ENCODE measurements around the gene SPRTN.

Gene SPRTN

GRCh38 chr1:231338270-231339128 lies at the start of gene SPRTN:
Gene SPRTN (plus strand): TSS chr1:231338293. CDS start chr1:231338384, 91 bp downstream.
- peak; percentile 68 for DNase-seq

DNA sequence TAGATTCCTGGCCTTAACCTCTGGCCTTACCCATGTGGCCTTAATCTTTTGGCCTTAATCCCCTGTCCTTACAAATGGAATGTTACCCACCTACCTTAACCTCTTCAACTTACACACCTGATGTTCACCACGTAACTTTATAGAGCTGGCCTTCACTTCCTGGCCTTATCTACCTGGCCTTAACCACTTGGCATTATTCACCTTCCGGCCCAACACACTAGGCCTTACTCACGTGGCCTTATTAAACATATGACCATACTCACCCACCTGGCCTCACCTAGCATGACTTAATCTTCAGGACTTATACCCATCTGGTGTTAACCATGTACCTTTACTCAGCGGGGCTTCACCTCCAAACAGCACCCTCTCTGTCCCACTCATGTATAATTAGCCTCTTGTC lies 42.2 kb upstream of the SPRTN start:
- no peak for DNase-seq

DNA sequence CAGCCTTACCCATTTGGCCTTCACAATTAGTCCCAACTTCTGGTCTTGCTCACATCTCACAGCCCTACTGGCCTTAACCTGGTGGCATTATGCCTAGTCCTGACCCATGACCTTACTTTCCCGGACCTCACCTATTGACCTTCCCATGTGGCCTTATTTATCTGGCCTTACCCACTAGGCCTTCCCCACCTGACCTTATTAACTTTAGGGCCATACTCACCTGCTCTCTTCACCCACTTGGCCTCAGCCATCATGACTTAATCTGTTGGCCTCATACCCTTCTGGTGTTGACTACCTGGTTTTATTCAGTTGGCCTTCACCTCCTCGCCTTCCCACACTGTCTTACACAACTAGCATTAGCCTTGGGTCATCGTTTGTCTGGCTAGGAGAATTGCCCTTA lies 36.1 kb upstream of the SPRTN start:
- DNase-seq: no peak

DNA sequence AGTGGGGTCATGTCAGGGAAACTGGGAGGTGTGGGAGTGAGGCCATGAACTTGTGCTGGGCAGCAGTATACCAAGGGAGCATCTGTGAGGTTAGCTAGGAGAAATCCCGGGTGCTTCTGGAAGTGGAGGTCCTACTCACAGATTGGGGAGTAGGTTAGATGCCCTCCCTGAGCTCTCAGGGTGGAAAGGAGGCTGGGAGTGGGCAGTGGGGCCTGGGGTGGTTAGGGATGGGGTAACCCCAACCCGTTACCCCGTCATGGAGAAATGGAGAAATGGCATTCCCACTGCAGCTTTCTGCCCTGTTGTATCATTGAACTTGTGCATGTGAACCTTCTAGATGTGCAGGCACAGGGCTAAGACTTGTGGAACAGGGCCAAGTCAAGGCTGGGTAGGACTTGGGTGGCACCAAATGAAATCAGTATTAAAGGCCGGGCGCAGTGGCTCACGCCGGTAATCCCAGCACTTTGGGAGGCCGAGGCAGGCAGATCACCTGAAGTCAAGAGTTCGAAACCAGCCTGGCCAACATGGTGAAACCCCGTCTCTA lies 27.6 kb upstream of the SPRTN start:
- no peak for DNase-seq

DNA sequence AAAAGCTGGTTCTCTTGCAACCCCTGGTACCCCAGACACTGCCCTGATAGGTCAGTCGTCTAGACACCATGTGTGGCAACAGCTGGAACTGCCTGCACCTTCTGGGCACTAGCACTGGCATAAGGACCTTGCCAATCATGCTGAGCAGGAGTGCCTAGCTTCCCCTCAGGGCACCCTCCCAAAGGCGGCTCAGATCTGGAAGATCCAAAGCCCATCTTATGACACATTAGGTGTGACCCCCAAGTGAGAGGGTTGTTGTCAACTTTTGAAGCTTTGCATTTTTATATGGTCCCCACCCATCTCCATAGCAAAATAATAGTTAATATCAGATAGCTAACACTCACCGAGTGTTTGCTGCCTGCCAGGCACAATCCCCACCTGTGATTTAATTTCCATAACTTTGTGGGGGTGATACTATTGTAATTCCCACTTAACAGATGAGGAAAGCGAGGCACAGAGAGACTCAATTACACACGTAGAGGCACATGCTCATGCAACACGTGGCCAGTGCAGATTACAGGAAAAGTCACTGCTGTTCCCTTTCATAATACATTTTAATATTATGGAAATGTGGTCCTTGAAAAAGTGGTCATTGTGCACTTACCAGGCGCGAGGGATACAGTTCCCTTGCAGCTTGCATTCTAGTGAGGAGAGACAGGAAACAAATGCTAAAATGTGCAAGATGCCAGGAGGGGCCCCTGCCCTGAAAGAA lies 26.2 kb upstream of the SPRTN start:
- no peak for DNase-seq

- DNase-seq: no peak
These were observed 25.7 kb upstream of the SPRTN start for GRCh38 chr1:231312432-231312788.

DNA sequence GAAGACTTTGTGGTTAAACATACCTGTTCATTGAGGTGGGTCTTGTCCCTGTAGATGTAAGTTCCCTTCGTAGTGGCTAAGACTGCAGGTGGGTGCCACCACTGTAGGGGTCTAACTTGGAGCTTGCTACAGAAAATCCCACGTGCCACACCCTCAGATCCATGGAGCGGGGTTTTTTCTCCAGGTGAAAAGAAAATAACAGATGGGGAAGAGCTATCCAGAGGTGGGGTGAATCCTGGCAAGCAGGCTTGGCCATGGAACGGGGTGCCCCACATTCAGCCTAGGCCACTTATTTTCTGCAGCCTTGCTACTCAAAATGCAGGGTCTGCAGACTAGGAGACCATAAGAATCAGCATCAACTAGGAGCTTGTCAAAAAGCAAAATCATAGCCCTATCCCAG lies 24.4 kb upstream of the SPRTN start:
- DNase-seq: no peak

GRCh38 chr1:231315887-231316286 lies 22.2 kb upstream of the SPRTN start:
- DNase-seq: peak; percentile 37

GRCh38 chr1:231317306-231318014 lies 20.6 kb upstream of the SPRTN start:
- no peak for DNase-seq

DNA sequence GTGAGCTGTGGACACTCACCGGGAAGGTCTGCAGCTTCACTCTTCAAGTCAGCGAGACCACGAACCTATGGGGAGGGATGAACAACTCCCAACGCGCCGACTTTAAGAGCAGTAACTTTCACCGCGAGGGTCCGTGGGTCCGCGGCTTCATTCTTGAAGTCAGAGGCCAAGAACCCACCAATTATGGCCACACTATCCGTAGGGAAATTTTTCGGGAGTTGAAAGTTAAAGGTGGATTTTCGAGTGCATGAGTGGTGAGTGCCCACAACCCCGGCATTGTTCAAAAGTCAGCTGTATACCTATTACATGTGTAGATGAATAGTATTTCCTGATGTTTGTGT lies 20.1 kb upstream of the SPRTN start:
- DNase-seq: no peak

GRCh38 chr1:231318568-231318967 lies 19.5 kb upstream of the SPRTN start:
- DNase-seq: no peak

- no peak for DNase-seq
These were observed 19.0 kb upstream of the SPRTN start for GRCh38 chr1:231319080-231319479.

DNA sequence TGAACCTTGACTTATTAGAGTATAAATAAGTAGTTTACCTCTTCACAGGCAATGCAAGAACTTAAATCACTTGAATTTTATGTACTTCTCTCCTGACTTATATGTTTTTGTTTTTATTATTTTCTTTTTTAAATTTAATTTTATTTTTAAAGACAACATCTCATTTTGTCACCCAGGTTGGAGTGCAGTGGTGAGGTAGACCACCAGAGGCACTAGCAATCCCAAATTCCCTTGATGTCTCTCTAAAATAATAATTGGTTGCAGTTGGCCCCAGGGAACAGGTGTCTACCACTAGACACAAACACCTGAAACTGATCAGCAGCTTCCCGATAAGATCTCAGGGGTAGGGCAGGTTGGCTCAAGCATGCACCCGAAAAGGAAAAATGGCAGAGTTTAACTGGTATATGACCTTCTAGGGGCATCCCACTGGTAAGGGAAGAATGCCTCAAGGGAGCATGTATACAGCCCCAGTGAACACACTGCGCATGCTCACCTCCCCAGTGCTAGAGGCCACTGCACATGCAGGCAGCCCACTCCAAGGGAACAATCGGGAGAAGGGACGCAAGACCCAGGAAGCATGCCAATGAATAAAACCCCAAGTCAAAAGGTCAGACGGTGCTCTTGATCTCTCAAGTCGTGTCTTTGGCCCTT lies 15.1 kb upstream of the SPRTN start:
- peak; percentile 5 for DNase-seq

DNA sequence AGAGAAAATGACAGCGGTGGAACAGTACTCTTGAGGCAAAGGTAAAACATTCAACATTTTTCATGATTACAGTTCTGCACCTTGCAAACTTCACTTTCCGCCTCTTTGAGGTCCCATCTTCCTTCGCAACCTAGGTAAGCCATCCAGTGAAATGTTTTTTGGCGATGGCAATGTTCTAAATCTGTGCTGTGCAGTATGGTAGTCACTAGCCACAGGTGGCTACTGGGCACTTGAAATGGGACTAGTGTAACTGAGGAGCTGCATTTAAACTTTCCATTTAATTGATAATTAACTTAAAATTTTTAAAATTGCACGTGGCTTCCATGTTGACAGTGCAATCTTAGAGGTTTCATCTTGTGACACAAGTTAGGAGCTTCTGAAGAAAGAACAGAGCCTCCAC lies 13.4 kb upstream of the SPRTN start:
- no peak for DNase-seq

DNA sequence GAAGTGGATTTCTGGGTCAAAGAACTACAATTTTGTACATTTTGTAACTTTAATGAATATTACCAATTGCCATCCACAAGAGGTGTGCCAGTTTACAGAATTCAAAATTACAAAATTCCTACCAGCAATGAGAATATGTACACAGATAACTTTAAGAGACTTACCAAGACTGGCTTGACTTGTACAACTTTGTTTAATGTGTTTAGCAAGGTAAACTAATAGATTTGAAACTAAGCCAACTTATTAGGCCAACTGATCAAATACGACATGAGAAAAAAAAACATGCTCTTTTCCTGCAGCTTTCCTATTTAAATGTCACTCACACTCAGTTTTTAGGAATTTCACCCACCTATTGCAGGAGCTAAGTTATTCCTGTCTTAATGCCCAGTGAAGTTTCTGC lies 11.8 kb upstream of the SPRTN start:
- no peak for DNase-seq

GRCh38 chr1:231327617-231328016 lies 10.5 kb upstream of the SPRTN start:
- DNase-seq: no peak

- DNase-seq: no peak
These were observed 8.6 kb upstream of the SPRTN start for GRCh38 chr1:231329483-231329882.

- DNase-seq: no peak
These were observed 5.3 kb upstream of the SPRTN start for GRCh38 chr1:231332761-231333160.

DNA sequence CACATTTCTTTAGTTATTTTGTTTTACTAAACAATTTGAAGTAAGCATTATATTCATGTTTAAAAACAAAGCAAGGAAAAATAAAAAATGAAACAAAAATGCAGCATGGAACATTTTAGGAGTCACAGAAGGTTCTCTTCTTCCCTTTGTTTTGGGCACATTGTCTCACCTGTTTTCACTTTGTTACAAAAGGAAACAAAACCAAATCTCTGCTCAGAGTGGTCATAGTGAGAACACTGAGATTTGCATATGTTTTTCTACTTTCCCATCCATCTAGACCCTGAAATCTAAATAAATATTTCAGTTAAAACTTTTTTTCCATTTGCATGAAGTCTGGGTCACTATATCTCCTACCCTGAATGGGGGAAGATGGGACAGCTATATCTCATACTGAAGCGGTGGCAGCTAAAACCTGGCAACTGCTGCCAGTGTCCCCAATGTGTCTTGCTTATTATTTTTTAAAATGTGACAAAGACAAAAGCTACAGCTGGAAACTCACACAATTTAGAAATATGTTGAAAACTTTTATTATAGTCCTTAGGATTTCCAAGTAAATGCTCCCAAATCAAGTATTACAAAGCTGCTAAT lies 3.9 kb upstream of the SPRTN start:
- no peak for DNase-seq

DNA sequence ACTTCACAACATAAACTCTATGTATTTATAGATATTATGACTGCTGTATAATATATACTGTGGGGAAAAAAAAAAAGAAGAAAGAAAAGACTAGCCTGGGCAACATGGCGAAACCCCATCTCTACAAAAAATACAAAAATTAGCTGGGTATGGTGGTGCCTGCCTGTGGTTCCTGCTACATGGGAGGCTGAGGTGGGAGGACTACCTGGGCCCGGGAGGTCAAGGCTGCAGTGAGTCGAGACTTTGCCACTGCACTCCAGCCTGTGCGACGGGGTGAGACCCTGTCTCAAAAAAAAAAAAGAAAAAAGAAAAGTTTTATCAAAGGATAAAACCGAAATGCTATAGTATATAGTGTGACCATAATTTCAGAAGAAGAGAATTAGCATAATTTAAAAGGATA lies 3.1 kb upstream of the SPRTN start:
- DNase-seq: no peak

GRCh38 chr1:231335663-231336602 lies 2.2 kb upstream of the SPRTN start:
- DNase-seq: no peak

All from NCI-H1092 treated with DMSO at 0.1 percent for 48 hours (cell line).